Measurements from ENCODE around the gene OPN5.

GRCh38 chr6:47852727-47853126 is 70.9 kb downstream of the OPN5 start:
- TF ChIP-seq, protein P1, sequence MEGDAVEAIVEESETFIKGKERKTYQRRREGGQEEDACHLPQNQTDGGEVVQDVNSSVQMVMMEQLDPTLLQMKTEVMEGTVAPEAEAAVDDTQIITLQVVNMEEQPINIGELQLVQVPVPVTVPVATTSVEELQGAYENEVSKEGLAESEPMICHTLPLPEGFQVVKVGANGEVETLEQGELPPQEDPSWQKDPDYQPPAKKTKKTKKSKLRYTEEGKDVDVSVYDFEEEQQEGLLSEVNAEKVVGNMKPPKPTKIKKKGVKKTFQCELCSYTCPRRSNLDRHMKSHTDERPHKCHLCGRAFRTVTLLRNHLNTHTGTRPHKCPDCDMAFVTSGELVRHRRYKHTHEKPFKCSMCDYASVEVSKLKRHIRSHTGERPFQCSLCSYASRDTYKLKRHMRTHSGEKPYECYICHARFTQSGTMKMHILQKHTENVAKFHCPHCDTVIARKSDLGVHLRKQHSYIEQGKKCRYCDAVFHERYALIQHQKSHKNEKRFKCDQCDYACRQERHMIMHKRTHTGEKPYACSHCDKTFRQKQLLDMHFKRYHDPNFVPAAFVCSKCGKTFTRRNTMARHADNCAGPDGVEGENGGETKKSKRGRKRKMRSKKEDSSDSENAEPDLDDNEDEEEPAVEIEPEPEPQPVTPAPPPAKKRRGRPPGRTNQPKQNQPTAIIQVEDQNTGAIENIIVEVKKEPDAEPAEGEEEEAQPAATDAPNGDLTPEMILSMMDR (IDR thresholded peaks at IDR 0.05), result no peak
- no peak for TF ChIP-seq POLR2A (IDR thresholded peaks at IDR 0.05)

Measured in heart left ventricle (tissue), 13 donors.